NCI-H146 treated with DMSO at 0.1 percent for 48 hours (cell line): ENCODE measurements around the gene ZNF827.

Source experiments
- DNase-seq: peaks from one replicate; lab custom pipeline; 2025; ENCODE audit not compliant: unreplicated experiment; lab: John Stamatoyannopoulos, UW

The ZNF827 gene

DNA sequence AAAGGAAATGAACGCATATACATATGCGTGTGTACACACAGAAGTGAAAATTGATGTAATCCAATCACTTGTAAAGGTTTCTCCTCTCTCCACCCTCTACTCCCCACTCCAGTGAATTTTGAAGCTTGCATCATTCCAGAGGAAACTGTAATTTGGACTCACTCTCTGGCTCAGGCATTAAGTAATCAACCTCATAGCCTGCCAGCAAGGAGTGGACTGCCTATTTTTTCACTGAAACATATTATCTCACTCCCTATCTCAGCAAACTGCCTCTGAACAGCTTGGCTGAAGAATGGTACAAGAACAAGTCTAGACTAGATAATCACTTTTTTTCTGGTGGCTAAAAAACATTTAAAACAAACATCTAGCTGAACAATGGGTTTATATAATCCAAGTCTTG is 134.5 kb downstream of the ZNF827 start:
- DNase-seq: no peak

DNA sequence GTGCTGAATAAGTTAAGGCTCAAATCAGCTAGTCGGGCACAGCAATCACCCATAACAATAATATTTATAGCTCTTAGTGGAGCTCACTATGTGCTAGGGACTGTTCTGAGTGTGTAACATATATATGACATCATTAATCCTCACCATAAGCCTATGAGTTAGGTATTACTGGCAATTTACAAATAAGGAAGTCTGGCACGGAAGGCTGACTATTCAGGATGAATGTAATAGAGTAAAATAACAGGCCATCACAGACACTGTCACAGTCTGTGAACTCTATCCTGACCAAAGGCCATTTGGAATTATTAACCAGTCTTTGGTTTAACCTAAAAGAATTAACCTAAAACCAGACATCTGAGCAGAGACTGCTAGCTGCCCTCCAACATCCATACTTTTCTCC is 139.4 kb downstream of the ZNF827 start:
- DNase-seq: no peak

DNA sequence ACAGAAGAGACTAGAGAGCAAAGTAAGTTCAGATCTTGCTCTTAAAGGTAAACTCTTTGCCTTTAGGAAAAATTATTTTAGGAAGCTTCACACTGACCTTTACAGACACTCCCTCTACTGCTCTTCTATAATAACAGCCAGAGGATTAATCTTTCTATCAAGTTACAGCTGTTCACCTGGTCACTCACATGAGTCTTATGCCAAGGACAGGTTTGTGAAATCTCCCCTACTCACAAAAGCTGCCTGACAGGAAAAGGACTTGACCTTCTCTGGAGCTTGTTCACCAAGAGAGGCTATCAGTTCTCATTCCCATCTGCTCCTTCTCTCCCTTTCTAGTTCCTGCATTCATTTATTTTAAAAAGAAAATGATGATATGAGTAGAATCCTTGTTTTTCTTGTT is 141.3 kb downstream of the ZNF827 start:
- no peak for DNase-seq

DNA sequence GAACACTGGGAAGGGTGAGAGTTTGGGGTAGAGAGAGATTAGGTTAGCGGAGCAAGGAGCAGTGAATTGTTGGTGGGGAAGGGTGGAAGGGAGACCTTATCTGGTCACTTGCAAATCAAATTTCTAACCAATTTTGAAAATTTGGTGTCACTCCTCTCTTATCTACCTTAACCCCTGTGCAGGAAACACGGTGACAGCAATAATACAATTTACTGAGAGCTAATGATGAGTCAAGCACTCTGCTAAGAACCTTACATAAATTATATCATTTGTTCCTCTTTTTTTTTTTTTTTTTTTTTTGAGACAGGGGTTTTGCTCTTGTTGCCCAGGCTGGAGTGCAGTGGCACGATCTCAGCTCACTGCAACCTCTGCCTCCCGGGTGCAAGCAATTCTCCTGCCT is 142.3 kb downstream of the ZNF827 start:
- DNase-seq: no peak

DNA sequence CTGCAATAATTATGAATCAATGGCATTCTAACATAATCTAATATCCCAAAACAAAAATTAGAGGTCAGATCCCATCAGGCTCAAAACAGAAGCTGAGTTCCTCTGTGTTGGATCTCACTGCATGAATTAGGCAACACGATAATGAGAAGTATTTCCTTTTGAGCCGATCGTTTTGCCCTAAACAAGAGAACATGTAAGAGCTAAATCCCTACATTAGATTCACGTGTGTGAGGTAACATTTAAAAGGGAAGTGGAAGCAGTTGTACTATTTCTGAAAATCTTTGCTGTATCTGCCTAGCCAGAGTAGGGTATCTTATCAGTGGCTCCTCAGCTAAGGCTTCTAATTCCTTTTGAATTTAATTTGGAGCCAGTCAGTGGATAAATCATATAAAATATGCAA is 143.1 kb downstream of the ZNF827 start:
- no peak for DNase-seq

DNA sequence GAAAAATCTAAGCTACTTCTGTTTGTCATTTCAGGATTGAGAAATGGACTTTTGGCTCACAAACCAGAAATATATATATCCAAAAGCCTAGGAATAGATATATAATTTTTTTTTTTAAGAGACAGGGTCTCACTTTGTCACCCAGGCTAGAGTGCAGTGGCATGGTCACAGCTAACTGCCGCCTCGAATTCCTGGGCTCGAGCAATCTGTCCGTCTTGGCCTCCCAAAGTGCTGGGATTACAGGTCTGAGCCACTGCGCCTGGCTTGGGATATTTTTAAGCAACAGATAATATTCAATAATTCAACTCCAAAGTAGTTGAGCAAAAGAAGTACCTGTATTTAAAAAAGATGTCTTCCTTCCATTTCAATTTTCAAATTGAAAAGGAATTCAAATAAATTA is 146.2 kb downstream of the ZNF827 start:
- no peak for DNase-seq

DNA sequence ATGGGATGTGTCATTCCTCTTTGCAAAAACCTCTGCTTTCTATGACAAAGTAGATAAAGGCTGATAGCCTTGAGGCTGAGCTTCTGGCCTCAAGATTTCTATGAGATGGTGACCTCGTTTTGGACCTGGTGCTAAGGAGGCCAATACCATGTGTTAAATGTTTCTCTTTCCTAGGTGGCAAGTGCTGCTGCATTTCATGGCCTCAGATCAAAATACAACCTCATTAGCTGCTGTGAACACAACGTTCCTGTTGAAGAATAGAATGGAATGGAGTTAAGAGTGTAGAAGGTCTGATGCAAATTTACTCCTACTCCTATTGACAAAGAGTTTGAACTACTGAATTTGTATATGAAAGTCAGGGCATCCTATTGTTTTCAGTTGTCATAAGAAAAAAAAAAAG is 146.6 kb downstream of the ZNF827 start:
- no peak for DNase-seq

DNA sequence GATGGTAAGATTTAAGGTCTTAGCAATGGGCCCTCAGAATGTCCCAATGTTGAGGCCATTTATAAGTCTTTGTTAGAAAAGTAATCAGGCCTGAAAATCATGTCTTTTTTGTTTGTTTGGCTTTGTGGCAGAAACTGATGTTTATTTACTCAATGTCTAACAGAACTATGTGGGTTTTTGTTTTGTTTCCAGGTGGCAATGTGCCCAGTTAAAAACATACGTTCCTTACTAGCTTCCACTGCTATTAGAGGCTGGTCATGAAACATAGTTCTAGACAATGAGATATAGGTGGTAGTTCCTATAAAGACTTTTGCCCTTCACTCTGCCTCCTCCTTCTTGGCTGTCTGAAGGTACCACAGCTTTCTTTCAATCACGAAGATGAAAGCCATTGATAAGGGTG is 149.9 kb downstream of the ZNF827 start:
- DNase-seq: no peak

DNA sequence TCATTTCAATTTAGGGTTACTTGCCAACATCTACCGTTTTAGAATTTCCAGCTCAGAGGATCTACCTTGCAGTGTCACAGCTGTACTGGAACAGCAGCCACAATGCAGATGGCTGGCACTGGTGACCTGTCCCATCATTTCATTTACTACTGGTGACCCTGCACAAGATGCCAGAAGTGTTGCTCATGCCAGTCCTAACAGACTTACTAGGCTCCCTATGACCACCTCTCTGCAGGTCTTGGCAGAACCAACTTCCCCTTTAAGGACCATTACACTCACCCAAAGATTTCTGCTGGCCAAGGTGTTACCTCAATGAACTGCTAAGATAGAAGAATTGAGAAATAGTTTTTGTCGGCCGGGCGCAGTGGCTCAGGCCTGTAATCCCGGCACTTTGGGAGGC is 151.8 kb downstream of the ZNF827 start:
- no peak for DNase-seq

DNA sequence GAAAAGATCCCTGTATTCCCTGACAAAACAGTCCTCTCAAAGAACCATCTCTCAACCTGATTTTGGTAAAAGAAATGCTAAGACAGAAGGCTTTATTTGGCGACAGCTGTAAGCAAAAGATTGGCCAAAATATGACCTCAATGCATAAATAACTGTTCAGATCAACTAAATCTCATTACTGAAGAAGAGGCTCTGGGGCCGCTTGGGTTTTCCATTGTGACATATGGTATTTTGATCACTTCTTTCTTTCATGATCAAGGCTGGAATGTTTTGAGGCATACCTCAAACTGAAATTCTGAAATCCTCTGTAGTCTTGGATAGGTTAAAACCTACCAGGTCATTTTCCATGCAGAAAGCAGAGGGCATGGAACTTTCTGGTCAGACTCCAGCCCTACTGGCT is 152.4 kb downstream of the ZNF827 start:
- no peak for DNase-seq

DNA sequence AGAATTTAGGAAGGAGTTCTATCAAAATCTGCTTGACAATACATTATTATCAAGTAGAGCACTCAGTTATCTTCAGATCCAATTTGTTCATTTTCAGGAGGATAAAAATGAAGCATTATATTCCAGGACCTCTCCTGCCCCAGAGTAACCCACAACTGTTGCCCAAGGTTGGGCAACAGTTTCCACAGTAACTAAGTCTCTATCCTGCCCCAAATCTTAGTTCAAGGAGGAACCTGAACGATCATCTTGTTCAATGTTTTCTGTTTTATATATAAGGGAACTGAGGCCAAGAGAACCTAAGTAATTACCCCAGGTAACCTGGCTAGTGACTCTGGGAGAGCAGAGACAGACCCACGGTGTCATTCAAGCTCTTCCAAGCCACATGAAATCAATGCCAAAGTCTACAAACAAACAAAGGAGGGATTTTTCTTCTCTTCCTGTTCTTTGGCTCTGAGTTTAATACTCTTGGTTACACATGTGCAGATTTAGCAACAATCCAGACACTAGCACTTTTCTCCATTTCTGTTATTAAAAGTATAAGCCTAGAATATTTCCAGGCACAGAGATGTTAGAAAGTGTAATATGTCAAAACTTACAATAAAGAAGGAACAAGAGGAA is 153.1 kb downstream of the ZNF827 start:
- DNase-seq: no peak

DNA sequence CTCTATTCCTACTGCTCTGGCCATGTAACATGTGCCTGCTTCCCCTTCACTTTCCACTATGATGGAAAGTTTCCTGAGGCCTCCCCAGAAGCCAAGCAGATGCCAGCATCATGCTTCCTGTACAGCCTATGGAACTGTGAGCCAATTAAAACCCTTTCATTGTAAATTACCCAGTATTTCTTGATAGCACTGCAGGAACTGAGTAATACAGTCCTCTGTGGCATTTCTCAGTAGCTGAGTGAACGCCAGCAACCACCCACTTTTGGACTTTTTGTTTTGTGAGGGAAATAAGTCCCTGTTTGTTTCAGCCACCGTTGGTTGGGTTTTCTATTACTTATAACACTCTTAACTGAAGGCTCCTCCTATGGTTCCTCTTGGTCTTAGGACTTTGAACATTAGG is 154.6 kb downstream of the ZNF827 start:
- no peak for DNase-seq

DNA sequence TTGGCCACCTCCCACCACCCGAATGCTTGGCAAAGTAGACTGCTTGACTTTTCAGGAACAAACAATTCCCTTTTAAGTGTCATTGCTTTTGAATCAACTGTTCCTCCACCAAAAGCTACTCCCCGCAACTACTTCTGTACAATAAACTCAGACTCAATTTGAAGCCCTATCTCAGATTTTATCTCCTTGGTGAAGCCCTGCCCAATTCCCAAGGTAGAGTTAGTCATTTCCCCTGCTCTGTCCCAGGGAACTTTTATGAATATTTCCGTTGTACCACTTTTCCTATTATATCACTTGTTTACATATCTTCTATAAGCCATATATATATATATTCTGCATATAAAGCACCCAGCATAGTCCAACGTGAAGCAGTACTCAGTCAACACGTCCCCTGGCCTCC is 155.9 kb downstream of the ZNF827 start:
- no peak for DNase-seq

DNA sequence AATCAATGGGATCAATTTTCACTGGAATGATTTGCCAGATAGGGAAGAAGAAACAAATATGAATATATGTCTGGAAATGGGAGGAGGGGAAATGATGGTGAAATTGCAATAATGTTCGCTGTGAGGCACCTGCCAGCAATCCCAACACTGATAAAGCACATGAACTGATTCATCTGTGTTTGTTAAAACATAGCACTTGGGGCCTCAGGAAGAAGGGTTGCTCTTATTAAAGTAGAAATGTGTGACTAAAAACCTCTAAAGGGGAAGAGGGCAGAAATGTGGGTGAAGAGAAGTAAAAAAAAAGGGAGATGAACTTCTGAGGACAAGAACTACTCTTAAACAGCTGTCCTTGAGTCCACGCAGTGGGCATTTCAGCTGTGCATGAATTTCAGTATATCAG is 157.3 kb downstream of the ZNF827 start:
- no peak for DNase-seq

DNA sequence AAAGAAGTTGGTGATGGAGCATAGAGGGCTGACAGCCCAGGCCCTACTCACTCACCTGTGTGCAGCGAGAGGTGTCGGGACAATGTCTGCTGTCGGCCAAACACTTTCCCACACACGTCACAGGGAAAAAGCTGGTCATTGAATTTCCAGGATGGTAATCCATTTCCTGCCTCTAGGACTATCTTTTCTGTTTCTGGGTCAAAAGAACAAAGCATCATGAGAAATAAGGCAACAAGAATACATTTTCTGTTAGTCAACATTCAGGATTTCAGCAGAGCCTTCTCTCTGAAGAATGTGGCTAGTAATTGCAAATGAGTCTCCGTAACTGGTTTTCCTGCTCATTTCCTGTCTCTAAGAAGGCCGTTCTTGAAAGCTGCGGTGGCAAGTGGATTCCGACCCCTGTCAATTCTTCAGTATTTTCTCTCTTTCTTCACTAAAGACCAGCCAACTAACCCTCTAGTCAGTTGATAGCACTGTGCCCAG is 159.3 kb downstream of the ZNF827 start:
- DNase-seq: no peak

DNA sequence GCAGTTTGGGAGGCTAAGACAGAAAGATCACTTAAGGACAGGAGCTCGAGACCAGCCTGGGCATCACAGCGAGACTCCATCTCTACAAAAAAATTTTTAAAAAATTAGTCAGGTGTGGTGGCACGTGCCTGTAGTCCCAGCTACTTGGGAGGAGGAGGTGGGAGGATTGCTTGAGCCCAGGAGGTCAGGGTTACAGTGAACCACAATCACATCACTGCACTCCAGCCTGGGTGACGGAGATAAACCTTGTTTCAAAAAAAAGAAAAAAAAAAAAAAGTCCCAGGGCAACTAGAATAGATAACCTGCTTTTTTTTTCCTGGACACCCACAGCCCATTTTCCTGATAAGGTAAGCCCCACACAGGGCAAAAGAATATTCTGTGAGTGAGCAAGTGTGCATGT is 162.4 kb downstream of the ZNF827 start:
- no peak for DNase-seq

DNA sequence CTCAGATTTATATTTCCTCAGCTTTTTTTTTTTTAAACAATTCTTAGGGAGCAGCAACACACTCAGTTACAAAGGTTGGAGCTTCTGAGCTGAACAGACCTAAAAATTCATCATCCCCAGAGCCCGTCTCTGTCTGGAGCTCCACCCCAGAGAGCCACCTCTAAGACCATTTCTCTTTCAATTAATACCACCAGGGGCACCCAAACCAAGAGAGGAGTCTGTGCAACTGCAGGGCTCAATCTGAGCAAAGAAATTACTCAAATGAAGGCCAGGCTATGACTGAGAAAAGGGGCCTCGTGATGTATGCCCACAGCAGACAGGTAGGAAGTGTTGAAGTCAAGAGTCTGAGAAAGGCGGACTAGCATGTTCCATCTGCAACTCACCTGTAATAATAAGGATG is 163.2 kb downstream of the ZNF827 start:
- DNase-seq: no peak

DNA sequence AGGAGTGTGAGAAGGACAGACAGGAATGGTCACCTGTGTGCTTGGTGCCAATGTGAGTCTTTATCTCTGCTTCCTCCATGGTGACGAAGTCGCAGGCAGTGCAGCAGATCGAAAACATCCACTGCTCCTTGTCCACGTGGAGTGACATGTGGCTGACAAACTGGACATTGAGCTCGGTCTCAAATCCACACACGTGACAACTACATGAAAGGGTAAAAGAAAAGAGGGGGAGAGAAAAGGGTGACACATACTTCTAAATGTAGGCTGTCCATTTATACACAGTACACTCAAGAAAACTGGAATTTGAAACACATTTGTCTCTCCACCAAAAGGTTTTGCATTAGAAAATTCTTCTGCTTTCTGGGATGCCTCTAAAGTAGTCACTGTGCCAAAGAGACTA is 164.2 kb downstream of the ZNF827 start:
- DNase-seq: no peak

DNA sequence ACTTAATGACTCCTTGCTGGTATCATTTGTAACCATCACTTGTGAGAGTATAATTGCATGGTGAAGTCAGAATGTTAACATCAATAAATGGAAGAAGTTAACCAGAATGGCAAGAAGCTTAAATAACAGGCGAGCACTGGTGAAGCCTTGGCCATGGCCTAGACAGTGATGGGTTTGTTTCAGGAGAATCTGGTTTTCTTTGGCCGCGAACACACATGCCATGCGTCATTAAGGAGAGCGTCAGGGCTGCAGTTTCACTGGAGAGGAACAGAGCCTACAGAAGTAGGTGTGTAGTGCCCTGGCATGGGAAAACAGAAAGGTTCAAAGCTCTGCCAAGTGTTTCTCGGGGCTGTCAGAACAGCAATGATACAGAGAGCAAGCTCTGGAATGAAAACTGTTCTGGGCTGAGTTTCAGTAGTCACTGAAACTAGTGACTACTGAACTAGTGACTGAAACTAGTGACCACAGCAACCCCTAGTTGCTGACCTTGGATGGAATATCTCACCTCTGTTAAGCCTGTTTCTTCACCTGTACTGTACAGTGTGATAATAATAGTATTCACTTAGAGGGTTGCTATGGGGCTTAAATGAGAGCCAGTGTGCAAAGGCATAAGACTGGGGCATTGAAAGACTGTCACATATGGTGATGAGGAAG is 164.9 kb downstream of the ZNF827 start:
- no peak for DNase-seq

DNA sequence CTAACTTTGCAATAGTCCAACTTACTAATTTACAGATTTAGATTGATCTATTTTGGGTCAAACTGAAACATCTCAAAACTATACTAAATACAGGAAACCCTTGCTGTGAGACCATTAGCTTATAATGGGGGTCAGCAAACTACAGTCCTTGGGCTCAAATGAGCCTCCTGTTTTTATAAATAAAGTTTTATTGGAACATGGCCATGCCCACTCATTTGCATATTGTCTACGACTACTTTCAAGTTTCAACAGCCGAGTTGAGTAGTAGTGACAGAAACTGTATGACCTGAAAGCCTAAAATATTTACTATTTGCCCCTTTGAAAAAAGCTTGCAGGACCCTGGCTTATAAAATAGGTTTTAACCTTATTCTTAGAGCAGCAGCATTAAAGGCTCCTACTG is 166.3 kb downstream of the ZNF827 start:
- DNase-seq: no peak

DNA sequence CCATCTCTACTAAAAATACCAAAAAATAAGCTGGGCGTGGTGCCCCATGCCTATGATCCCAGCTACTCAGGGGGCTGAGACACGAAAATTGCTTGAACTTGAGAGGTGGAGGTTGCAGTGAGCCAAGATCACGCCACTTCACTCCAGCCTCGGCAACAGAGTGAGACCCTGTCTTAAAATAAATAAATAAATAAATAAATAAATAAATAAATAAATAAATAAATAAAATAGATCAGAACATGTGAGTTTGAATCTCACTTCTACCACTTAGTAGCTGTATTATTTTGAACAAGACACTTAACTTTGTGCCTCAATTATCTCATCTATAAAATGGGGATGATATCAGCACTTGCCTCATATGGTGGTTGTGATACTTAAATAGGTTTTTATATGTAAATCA is 168.5 kb downstream of the ZNF827 start:
- no peak for DNase-seq

DNA sequence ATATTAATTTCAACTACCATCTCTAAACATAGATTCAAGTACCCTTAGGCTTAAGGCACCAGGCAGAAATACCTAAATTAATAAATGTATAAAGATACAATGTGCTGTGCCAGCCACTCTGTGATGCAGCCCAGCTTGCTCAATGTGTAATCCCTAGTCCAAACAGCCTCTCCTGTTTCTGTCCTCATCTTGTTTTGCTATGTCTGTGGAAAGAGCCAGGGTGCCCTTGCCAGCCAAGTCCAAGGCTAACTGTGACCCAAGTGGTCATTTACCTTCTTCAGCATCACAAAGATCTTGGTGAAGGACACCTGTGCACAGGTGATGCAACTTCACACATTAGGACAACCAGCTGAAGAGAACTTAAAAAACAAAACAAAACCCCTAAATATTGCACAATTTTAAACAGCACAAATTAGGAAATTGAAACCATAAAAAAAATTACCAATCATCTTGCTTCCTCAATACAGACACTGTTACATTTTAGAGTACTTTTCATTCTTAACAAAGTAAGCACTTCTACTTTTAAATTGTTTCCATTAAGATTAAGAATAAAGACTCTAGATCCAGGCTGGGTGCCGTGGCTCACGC is 169.1 kb downstream of the ZNF827 start:
- DNase-seq: no peak

DNA sequence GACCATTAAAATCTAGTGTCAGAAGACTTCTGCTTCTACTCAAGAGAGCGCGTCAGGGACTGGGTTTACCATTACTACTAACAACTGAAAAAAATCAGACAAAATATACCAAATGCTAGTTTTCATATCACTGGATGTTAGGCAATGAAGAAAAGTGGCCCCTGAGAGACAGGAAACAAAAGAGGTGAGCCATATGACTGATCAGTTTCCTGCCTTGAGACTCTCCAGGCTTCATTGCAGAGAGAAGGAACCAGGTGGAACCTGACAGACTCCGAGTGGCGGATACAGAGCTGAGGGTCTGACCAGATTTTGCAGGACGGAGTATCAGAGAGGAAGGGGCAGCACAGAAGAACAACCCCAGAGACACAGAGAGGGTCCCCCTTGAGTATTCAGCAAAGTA is 172.3 kb downstream of the ZNF827 start:
- no peak for DNase-seq
